OCI-LY1 (cell line): ENCODE results near the gene IFRD1.

Experiments used
- CTCF ChIP-seq: fragments of 200-600 bp; sonication (generic), shearing (Covaris generic); IDR thresholded peaks from 2 replicates; pipeline ENCODE4 v1.5.1; 2017; ENCODE audit warnings: mild to moderate bottlenecking, antibody characterized with exemption, low read length, moderate library complexity, mixed read lengths
- EZH2 ChIP-seq: fragments of 200-600 bp; sonication (generic), shearing (Covaris generic); IDR thresholded peaks from 2 replicates; pipeline ENCODE4 v1.8.0; 2017; ENCODE audit warnings: borderline replicate concordance, mixed run types, mild to moderate bottlenecking, antibody characterized with exemption, low read length, moderate library complexity, mixed read lengths

- no peak for TF ChIP-seq CTCF
- no peak for TF ChIP-seq EZH2
These were observed 34.1 kb upstream of the IFRD1 start for GRCh38 chr7:112416127-112416526.
